Activated CD8-positive, alpha-beta memory T cell treated with anti-CD3 and anti-CD28 coated beads for 4 hours (primary cell): ENCODE measurements around the gene IMPA2.

ENCODE experiments used
- DNase-seq, 2 donors: peaks; one replicate each; pipeline ENCODE4 v3.0.0-alpha.2; 2020; ENCODE audit warnings: low read depth in 2 of 2

The IMPA2 gene

DNA sequence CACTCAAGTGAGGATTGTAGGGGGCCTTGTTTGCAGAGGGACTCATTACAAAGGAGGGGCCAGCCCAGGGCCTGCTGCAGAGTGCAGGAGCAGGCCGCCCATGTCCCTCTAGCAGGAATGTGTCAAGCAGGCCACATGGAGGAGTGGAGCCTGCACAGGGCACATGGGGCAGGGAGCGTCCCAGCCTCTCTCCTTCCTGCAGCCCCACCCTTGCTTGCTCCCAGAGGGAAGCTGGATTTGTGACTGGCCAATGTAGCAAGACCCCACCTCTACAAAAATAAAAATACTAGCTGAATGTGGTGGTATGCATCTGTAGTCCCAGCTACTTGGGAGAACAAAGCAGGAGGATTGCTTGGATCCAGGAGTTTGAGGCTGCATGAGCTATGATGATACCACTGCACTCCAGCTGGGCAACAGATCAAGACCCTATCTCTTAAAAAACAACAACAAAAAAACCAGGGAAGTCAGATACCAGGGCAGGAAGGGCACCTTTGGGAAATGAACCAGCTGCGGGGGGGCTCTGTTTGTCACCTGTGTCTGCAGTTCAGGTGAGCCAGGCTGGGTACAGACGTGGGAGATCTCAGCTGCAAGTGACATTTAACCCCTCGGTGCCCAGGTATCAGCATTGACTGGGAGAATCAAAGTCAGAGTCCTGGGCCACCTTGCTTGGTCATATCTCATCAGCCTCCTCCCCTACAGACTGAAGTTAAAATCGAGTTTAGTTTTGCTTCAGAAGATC is 27.7 kb downstream of the IMPA2 start:
- no peak for DNase-seq

DNA sequence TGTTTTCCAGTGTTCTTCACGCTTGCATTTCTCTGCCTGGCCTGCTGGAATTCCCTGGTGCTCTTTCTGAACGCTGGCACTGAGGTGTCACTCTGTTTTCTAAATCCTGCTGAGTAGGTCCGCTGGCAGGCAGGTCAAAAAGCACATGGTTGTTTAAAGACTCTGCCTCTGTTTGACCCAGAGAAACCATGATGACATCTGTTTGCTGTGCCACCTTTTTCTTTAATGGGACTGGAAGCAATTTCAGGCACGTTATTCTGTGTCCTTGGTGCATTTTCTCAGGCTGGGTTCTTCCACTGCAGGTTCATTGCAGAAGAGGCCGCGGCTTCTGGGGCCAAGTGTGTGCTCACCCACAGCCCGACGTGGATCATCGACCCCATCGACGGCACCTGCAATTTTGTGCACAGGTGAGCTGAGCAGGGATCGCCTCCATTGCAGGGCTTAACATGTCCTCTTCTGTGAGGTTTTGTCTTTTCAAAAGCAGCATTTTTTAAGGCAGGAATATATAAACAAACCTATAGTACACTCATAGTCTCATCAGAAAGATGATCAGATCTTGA is 28.4 kb downstream of the IMPA2 start:
- no peak for DNase-seq

GRCh38 chr18:12010187-12010802 is 29.0 kb downstream of the IMPA2 start:
- DNase-seq = no peak

DNA sequence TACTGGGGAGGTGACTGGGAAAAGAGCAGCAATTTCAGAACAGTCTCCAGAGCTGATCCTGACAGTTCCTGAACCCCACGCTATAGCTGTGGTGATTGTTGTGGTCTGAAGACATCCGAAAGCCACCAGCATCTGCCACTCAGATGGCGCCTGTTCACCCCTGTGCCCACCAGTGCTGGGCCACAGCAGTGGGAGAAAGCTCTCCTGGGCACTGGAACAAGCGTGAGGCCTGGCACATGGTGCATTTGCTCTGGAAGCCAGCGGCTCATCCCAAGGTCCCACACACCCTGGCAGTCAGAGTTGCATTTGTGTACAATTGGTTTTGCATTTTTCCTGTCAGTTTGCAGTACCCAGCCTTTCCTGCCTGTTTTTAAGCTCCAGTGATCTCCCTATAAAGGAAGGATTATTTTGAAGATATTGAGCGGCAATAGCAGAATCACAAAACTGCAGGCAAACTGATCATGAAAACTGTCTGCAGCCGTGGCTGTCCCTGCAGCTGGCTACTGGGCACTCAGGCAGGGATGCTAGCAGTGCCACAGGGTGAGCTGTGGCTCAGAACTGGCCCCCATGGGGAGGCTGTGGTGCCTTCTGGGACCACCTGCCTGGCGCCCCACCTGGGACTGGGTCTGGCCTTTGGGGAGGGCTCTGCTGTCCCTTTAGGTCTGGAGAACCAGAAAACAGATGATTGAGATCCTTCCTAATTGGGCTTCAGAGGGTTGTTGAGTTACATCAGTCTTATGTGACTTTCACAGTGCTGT is 30.1 kb downstream of the IMPA2 start:
- no peak for DNase-seq

GRCh38 chr18:12011957-12012549 is 30.7 kb downstream of the IMPA2 start:
- no peak for DNase-seq

GRCh38 chr18:12012697-12013096 is 31.4 kb downstream of the IMPA2 start:
- no peak for DNase-seq

DNA sequence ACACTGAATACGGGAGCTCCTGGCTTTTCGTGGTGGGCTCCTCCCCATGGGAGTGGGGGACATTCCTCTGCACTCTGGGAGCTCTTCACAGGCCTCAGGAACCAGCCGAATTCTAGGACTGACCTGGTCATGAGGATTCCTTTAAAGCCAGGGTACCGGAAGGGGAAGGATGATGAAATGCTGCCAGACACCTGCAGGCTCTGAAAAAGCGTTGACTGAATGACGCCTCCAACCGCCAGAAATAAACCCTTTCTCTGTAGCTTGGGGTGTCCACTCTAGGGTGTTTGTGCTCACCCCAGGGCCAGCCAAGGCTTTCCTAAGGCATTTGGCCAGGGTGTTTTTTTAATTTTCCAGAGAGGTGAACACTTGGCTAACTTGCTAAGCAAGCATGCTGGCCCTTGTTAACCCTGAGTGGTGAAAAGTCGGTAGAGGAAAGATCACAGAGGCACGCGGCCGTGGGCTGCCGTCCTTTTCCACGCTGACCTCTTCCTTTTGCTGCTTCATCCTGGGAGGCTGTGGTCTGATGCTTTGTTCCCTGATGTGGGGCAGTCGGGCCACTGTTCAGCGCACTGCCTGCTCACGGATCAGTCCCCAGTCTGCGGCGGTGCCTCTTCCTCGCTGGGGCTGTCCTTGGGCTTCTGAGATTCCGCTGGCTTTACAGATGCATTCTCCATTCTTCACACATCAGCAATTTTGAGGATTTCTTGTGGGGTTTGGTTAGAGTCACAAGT is 32.0 kb downstream of the IMPA2 start:
- DNase-seq = no peak

DNA sequence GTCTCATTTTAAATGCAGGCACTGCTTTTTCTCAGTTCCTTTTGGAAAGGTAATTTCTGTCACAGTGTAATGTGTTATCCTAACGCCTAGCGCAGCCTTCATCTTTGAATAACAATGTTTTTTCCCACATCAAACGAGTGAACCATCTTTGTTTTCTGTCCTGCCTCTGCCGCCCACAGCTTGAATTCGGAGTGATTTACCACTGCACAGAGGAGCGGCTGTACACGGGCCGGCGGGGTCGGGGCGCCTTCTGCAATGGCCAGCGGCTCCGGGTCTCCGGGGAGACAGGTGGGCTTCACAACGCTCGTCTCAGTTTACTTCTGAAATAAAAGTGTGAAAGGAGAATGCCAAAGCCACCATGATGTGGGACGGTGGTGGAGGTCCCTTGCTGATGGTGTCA is 32.8 kb downstream of the IMPA2 start:
- DNase-seq = no peak

DNA sequence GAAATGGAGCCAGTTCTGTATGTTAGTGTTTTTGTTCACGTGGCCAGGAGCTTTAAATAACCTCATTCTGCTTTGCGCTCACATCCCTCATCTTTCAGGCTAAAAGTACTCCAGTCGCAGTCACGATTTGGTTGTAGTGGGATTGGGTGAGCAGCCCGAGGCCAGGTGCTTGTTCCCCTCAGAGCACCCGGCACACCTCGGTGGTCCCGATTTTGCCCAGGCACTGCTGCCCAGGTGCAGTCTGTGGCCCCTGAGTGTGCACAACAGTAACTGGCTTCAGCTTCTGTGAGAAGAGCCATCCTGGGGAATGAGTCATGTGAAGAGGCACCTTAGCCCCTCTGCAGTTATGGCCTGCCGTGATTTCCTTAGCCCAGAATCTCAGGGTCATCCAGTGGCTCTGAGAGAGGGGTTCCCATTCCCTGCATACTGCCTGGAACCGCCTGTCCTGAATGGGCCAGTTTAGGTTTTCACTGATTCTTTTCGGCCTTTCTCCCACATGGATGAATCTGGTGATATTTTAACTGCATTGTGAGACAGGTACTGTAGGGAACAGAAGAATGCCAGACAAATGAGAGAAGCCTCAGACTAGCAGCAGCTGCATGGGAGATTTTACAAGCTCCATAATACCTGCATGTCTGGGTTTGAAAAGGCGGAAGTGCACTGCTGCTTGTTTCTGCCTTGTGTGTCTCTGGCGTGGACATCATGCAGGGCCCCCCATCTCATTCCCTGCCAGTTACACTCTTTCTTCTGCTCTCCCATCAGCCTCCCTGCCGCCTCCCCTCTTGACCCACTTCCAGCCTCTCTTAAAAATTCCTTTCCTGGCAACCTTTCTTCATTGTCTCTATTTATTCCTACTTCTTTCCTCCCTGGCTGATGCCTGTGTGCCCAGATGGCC is 33.5 kb downstream of the IMPA2 start:
- no peak for DNase-seq

DNA sequence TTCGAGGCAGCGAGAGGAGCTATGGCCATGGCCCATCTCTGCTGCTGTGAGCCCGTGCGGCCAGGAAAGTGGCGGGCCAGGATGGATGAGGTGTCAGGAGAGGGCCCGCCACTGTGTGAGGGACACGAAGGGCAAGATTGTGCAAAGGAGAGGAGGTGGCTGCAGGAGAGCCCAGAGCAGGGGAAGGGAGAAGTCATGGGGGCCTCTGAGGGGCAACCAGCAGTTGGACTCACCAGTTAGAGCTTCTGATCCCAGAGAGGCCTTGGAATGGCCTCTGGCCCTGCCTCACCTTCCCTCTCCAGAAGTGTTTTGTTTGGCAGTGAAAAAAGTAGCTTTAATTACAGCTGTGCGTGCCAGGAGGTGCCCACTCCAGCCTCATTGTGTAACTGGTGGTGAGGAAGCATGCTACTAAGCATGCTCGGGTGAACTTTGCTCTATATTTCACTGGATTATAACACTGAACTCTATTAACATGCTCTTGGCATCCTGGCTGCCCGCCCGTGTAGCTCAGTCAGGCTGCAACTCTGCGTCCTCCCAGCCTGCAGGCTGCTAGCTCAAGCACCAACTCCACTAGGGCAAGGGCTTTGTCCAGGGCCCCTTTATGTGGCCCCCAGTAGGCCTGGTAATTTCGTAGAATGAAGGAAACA is 34.2 kb downstream of the IMPA2 start:
- no peak for DNase-seq

DNA sequence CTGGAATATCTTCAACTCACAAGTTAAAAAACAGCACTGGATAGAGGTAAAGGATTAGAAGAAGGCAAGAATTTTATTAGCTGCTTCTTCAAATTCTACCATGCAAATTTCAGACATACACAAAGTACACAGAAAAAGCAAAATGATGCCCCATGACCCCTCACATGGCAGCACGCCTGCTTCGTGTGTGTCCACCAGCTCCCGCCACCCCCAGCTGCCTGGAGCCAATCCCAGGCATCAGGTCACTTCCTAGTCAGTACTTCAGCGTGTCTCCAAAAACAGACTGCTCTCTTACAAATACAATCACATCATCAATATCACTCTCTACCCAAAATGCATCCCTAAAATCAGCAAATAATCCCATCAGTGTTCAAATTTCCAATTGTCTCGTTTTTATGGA is 35.8 kb downstream of the IMPA2 start:
- DNase-seq = no peak

DNA sequence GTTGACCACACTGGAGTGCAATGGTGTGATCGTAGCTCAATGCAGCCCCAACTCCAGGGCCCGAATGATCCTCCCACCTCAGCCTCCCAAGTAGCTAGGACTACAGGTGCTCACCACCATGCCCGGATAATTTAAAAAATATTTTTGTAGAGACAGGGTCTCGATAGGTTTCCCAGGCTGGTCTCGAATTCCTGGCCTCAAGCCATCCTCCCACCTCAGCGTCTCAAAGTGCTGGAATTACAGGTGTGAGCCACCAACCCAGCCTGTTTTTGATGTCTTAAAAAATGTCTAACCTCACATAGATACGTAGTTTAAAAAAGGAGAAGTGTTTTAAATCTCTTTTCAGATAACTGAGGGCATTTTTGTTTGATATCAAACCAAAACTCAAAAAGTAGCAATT is 37.6 kb downstream of the IMPA2 start:
- no peak for DNase-seq

GRCh38 chr18:12021077-12021476 is 39.8 kb downstream of the IMPA2 start:
- DNase-seq = no peak

- no peak for DNase-seq
Observed at GRCh38 chr18:12021596-12021995, 40.3 kb downstream of the IMPA2 start.

- no peak for DNase-seq
Observed at GRCh38 chr18:12023375-12023774, 42.1 kb downstream of the IMPA2 start.

DNA sequence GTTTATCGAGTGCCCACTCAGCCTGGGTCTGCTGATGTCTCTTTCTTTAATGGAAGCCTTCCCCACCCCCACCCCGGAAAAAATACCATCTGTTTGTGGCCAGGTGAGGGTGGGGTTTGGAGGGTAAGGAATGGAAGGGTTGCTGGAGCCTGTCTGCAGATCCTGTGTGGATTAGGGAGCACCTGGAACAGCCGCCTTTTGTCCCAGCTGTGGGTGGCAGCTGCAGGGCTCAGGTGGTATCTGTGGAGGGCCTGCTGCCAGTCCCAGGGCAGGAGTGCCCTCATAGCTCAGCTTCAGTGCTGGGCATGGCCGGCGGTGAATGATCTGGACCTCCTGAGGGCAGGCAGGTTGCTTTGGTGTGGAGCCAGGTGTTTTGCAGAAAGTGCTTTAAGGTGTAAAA is 45.3 kb downstream of the IMPA2 start:
- no peak for DNase-seq

DNA sequence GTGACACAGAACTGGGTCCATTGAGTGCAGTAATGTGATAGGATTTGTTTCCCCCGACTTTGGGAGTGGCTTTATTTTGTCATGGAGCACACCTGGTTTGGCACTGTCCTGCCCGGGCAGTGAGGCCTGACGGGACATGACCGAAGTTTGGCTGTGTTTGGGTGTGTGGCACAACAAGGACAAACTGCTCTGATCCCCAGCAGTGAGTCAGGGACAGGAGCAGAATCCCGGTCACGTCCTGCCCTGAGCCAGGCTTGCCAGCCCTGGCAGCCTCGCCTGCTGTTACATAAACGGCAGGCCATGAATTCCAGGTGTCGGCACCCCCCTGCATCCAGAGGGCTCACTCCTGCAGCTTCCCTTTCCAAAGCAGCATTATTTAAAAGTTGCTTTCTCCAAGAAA is 45.7 kb downstream of the IMPA2 start:
- DNase-seq = no peak

- DNase-seq = no peak
Observed at GRCh38 chr18:12027480-12027879, 46.2 kb downstream of the IMPA2 start.

- DNase-seq = no peak
Observed at GRCh38 chr18:12028040-12028628, 46.8 kb downstream of the IMPA2 start.

DNA sequence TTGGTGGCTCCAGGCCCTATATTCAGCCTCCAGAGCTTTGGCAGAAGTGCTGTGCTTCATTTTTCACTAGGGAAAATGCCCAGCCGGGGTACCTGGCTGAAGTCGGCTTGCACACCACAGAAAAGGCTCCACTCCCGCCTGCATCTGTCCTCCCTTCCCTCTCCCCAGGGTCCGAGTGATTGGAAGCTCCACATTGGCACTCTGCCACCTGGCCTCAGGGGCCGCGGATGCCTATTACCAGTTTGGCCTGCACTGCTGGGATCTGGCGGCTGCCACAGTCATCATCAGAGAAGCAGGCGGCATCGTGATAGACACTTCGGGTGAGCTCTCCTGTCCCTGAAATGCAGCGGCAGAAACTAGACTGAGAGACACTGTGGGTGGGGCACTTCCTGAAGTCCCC is 47.4 kb downstream of the IMPA2 start:
- no peak for DNase-seq
